Testis (tissue), 5 donors: Measurements from ENCODE around the gene ZDHHC15. TPM values are rescaled to one million over a fixed set of nuclear protein-coding genes. Genes with fewer than 3 reads are reported as not detected.
"Not testable (repeated sequence)": the region's sequence is repeated elsewhere in the genome, so short reads cannot be mapped to it uniquely, and the experiment has no call there.

Experiments used
- DNase-seq: peaks from one replicate; pipeline ENCODE4 v3.0.0-alpha.2; 2019
- H3K27ac ChIP-seq, 2 donors: fragments of 200-600 bp; sonication (generic); one replicate each; pipeline ENCODE4 v1.5.1; 2019
- H3K27me3 ChIP-seq: fragments of 200-600 bp; sonication (generic); one replicate; pipeline ENCODE4 v1.5.1; 2019
- H3K36me3 ChIP-seq: fragments of 200-600 bp; sonication (generic); one replicate; pipeline ENCODE4 v1.5.1; 2017; ENCODE audit warnings: low read depth; ENCODE audit errors: missing control alignments
- H3K4me1 ChIP-seq: fragments of 200-600 bp; sonication (generic); one replicate; pipeline ENCODE4 v1.5.1; 2019
- H3K4me3 ChIP-seq, 2 donors: fragments of 200-600 bp; sonication (generic); one replicate each; pipeline ENCODE4 v1.5.1; 2017 to 2019
- H3K9me3 ChIP-seq: fragments of 200-600 bp; sonication (generic); one replicate; pipeline ENCODE4 v1.5.1; 2017
- CTCF ChIP-seq, 3 experiments: fragments of 450-650 bp in 2 of 3; fragments of 200-600 bp in 1 of 3; sonication (generic) in 1 of 3; IDR thresholded peaks; one replicate each; pipeline ENCODE4 v1.5.1; 2016 to 2019; ENCODE audit warnings: antibody characterized with exemption in 3 of 3, mild to moderate bottlenecking in 2 of 3, moderate library complexity in 1 of 3
- POLR2A ChIP-seq: fragments of 450-650 bp; IDR thresholded peaks from one replicate; pipeline ENCODE4 v1.6.1; 2017; ENCODE audit warnings: antibody characterized with exemption, mild to moderate bottlenecking, moderate library complexity
- WGBS, 2 donors: methylation state at CpG; one replicate each; pipeline ENCODE4 v1.1.5; 2018; 5-methylcytosine and 5-hydroxymethylcytosine counted together
- intact Hi-C: fragments of 100-400 bp; cut with DNase I; formaldehyde crosslinking; loops from one replicate; pipeline ENCODE4 v1.15.1; 2023; ENCODE audit warnings: low total_unique reads
- long read RNA-seq, 2 donors: transcript quantifications; one replicate each; lab custom pipeline, GENCODE V29; 2026
- polyA plus RNA-seq: library from polyadenylated mRNA; stranded (reverse); fragments of 350-450 nt; fragmentation: Illumina TruSeq; extraction: RNeasy Lipid Tissue Mini Kit (QIAGEN cat#74804); gene quantifications from one replicate; pipeline ENCODE4 v1.2.3, GENCODE V29; 2014; ENCODE audit warnings: low read depth, low replicate concordance; ENCODE audit not compliant: insufficient read depth
- total RNA-seq, 2 donors: library from RNA; depleted of rRNA; stranded (reverse); fragments of >200 nt; gene quantifications; one replicate each; pipeline ENCODE4 v1.2.3, GENCODE V29; 2016

ZDHHC15 gene
- 1 to 10 TPM; 3.1 to 3.5 TPM for total RNA-seq
- 1.3 TPM for polyA plus RNA-seq
- long read RNA-seq, donor 1, full-length matches to known transcripts, result 2 of 2 reads
- long read RNA-seq, donor 1, partial matches to known transcripts, result 0 of 2 reads
- long read RNA-seq, donor 1, other reads (novel, unspliced or antisense), result 0 of 2 reads
- long read RNA-seq, donor 2, result 0 reads

- DNase-seq, result peak; percentile 64
- no peaks in the 10 kb centered on the region for H3K9me3 ChIP-seq
- H3K4me1 ChIP-seq, result no peaks in the 10 kb centered on the region
- H3K36me3 ChIP-seq, result no peaks in the 10 kb centered on the region
- H3K4me3 ChIP-seq, result peak within 1 kb of the TSS; percentile 50 to 68
- 1 to 3% methylated on average over 5 to 36 of the region's 45 CpGs for WGBS, 2 donors
- intact Hi-C loops, result no loop called here
- peak within 1 kb of the TSS; percentile 64 to 79 for H3K27ac ChIP-seq
- no peak for TF ChIP-seq POLR2A
- no peaks in the 10 kb centered on the region for H3K27me3 ChIP-seq
These were observed at the start of gene ZDHHC15 for GRCh38 chrX:75522565-75523431. TSS of gene ZDHHC15 (minus strand) at chrX:75523037. CDS start at chrX:75523024, 13 bp downstream.

- WGBS, 2 donors, result 91% methylated on average over 8 of the region's 18 CpGs; no CpG with 5 or more reads in 1 of the 2 donors
- DNase-seq, intact Hi-C loops, H3K4me1 ChIP-seq, H3K9me3 ChIP-seq, H3K27me3 ChIP-seq, H3K27ac ChIP-seq, H3K4me3 ChIP-seq, H3K36me3 ChIP-seq: not testable (repeated sequence)
These were observed 37.7 kb upstream of the ZDHHC15 start for GRCh38 chrX:75560544-75560943.

GRCh38 chrX:75547783-75548182 lies 24.9 kb upstream of the ZDHHC15 start:
- Histone ChIP-seq H3K4me3 (no peak overlapping the region), H3K27me3 (no peaks in the 10 kb centered on the region), H3K4me1 (no peaks in the 10 kb centered on the region), H3K36me3 (no peaks in the 10 kb centered on the region), H3K9me3 (no peaks in the 10 kb centered on the region), H3K27ac (no peak overlapping the region)
- DNase-seq, result peak; percentile 67
- TF ChIP-seq CTCF (IDR thresholded peaks at IDR 0.05), result no peak
- no peak for TF ChIP-seq POLR2A
- WGBS, 2 donors, result 28 to 30% methylated on average over 3 of the region's 3 CpGs
- intact Hi-C loops, result no loop called here

GRCh38 chrX:75546724-75547511 lies 24.1 kb upstream of the ZDHHC15 start:
- WGBS, 2 donors, result 19% methylated on average over 2 of the region's 2 CpGs; no CpG with 5 or more reads in 1 of the 2 donors
- no peak for DNase-seq

GRCh38 chrX:75544786-75545185 lies 21.9 kb upstream of the ZDHHC15 start:
- TF ChIP-seq POLR2A (no peak), CTCF (IDR thresholded peaks at IDR 0.05) (no peak)
- no peak for DNase-seq
- intact Hi-C loops, result no loop called here
- Histone ChIP-seq H3K27ac (no peak overlapping the region), H3K27me3 (no peaks in the 10 kb centered on the region), H3K9me3 (no peaks in the 10 kb centered on the region), H3K4me3 (no peak overlapping the region), H3K4me1 (no peaks in the 10 kb centered on the region), H3K36me3 (no peaks in the 10 kb centered on the region)
- 35 to 52% methylated on average over 2 of the region's 2 CpGs for WGBS, 2 donors

More at GRCh38 chrX:75546724-75547511, 24.1 kb upstream of the ZDHHC15 start:
- no peaks in the 10 kb centered on the region for H3K9me3 ChIP-seq
- H3K4me1 ChIP-seq, result no peaks in the 10 kb centered on the region
- H3K36me3 ChIP-seq, result no peaks in the 10 kb centered on the region
- no peaks in the 10 kb centered on the region for H3K27me3 ChIP-seq
- H3K4me3 ChIP-seq, result no peak overlapping the region
- intact Hi-C loops, result no loop called here
- no peak overlapping the region for H3K27ac ChIP-seq
- no peak for TF ChIP-seq POLR2A
- TF ChIP-seq CTCF (IDR thresholded peaks at IDR 0.05), result no peak
